ENCODE results near the gene UGT8. TPM values are rescaled to one million over a fixed set of nuclear protein-coding genes. Genes with fewer than 3 reads are reported as not detected.

The UGT8 gene
- total RNA-seq, 1 donor from 2014 or later, result 4.5 TPM

GRCh38 chr4:114600672-114601071 lies 2.1 kb downstream of the UGT8 start:
- no peak overlapping the region for H3K27ac Mint-ChIP-seq
- H3K4me1 Mint-ChIP-seq (ENCODE audit: low read depth), result peaks cover 7% of the 10 kb centered on the region
- TF ChIP-seq CTCF (IDR thresholded peaks at IDR 0.05; ENCODE audit: unreplicated experiment), result no peak
- H3K27me3 Mint-ChIP-seq, result peaks cover 34% of the 10 kb centered on the region
- H3K9me3 Mint-ChIP-seq (ENCODE audit: low read depth), result peaks cover under 1% of the 10 kb centered on the region
- H3K36me3 Mint-ChIP-seq (ENCODE audit: insufficient read depth), result no peaks in the 10 kb centered on the region
- no peak for DNase-seq (ENCODE audit: low spot score, unreplicated experiment)
- H3K4me3 Mint-ChIP-seq (ENCODE audit: low read depth), result no peak overlapping the region

GRCh38 chr4:114601304-114602052 lies 2.9 kb downstream of the UGT8 start:
- H3K36me3 Mint-ChIP-seq (ENCODE audit: insufficient read depth), result no peaks in the 10 kb centered on the region
- no peak for DNase-seq (ENCODE audit: low spot score, unreplicated experiment)
- H3K27ac Mint-ChIP-seq, result no peak overlapping the region
- peaks cover 32% of the 10 kb centered on the region for H3K27me3 Mint-ChIP-seq
- peaks cover 7% of the 10 kb centered on the region for H3K4me1 Mint-ChIP-seq (ENCODE audit: low read depth)
- no peaks in the 10 kb centered on the region for H3K9me3 Mint-ChIP-seq (ENCODE audit: low read depth)
- TF ChIP-seq CTCF (IDR thresholded peaks at IDR 0.05; ENCODE audit: unreplicated experiment), result no peak
- no peak overlapping the region for H3K4me3 Mint-ChIP-seq (ENCODE audit: low read depth)

GRCh38 chr4:114603497-114603896 lies 4.9 kb downstream of the UGT8 start:
- Mint-ChIP-seq H3K4me1 (ENCODE audit: low read depth) (peaks cover 7% of the 10 kb centered on the region), H3K27ac (no peak overlapping the region), H3K9me3 (ENCODE audit: low read depth) (no peaks in the 10 kb centered on the region), H3K4me3 (ENCODE audit: low read depth) (no peak overlapping the region), H3K36me3 (ENCODE audit: insufficient read depth) (no peaks in the 10 kb centered on the region), H3K27me3 (peaks cover 20% of the 10 kb centered on the region)
- no peak for DNase-seq (ENCODE audit: low spot score, unreplicated experiment)
- TF ChIP-seq CTCF (IDR thresholded peaks at IDR 0.05; ENCODE audit: unreplicated experiment), result no peak

- TF ChIP-seq CTCF (IDR thresholded peaks at IDR 0.05; ENCODE audit: unreplicated experiment), result no peak
- Mint-ChIP-seq H3K4me1 (ENCODE audit: low read depth) (no peaks in the 10 kb centered on the region), H3K4me3 (ENCODE audit: low read depth) (no peak overlapping the region), H3K27me3 (no peaks in the 10 kb centered on the region), H3K27ac (no peak overlapping the region), H3K36me3 (ENCODE audit: insufficient read depth) (no peaks in the 10 kb centered on the region), H3K9me3 (ENCODE audit: low read depth) (no peaks in the 10 kb centered on the region)
- DNase-seq (ENCODE audit: low spot score, unreplicated experiment), result no peak
These were observed 7.6 kb downstream of the UGT8 start for GRCh38 chr4:114606245-114606644.

GRCh38 chr4:114607056-114607455 lies 8.4 kb downstream of the UGT8 start:
- no peaks in the 10 kb centered on the region for H3K9me3 Mint-ChIP-seq (ENCODE audit: low read depth)
- TF ChIP-seq CTCF (IDR thresholded peaks at IDR 0.05; ENCODE audit: unreplicated experiment), result no peak
- H3K27me3 Mint-ChIP-seq, result no peaks in the 10 kb centered on the region

More at GRCh38 chr4:114607056-114607455, 8.4 kb downstream of the UGT8 start:
- DNase-seq (ENCODE audit: low spot score, unreplicated experiment), result no peak
- H3K4me3 Mint-ChIP-seq (ENCODE audit: low read depth), result no peak overlapping the region
- no peak overlapping the region for H3K27ac Mint-ChIP-seq
- H3K36me3 Mint-ChIP-seq (ENCODE audit: insufficient read depth), result no peaks in the 10 kb centered on the region
- H3K4me1 Mint-ChIP-seq (ENCODE audit: low read depth), result no peaks in the 10 kb centered on the region
